Ectodermal cell (in vitro differentiated cells): Measurements from ENCODE around the gene FRMD5.
A peak's percentile ranks its signal among the peaks of the same experiment; 100 is the strongest.
"Not testable (repeated sequence)": the region's sequence is repeated elsewhere in the genome, so short reads cannot be mapped to it uniquely, and the experiment has no call there.

Experiments
- H3K27ac ChIP-seq: 2 replicates; pipeline ENCODE4 v1.7.0; 2013; ENCODE audit warnings: mild to moderate bottlenecking, low read depth, low read length; ENCODE audit not compliant: insufficient read depth, poor library complexity, severe bottlenecking
- H3K27me3 ChIP-seq: 2 replicates; pipeline ENCODE4 v1.7.0; 2013; ENCODE audit warnings: mild to moderate bottlenecking, low read length; ENCODE audit not compliant: insufficient read depth, control insufficient read depth, poor library complexity, severe bottlenecking
- H3K36me3 ChIP-seq: one replicate; pipeline ENCODE4 v1.7.0; 2013; ENCODE audit warnings: low read length; ENCODE audit not compliant: control insufficient read depth, insufficient read depth
- H3K4me1 ChIP-seq: one replicate; pipeline ENCODE4 v1.7.0; 2013; ENCODE audit warnings: low read length; ENCODE audit not compliant: control insufficient read depth, insufficient read depth
- H3K4me3 ChIP-seq: 2 replicates; pipeline ENCODE4 v1.7.0; 2013; ENCODE audit warnings: low read depth, low read length, control low read depth; ENCODE audit not compliant: insufficient read depth
- H3K9me3 ChIP-seq: 2 replicates; pipeline ENCODE4 v1.7.0; 2013; ENCODE audit warnings: mild to moderate bottlenecking, low read length, moderate library complexity; ENCODE audit not compliant: control insufficient read depth
- WGBS, 2 experiments: methylation state at CpG; one replicate each; pipeline ENCODE4 v1.1.7; 2013; ENCODE audit warnings: missing lambda C conversion rate in 2 of 2; 5-methylcytosine and 5-hydroxymethylcytosine counted together

Gene FRMD5

GRCh38 chr15:44038755-44039191 is 156.3 kb downstream of the FRMD5 start:
- H3K27ac ChIP-seq = peak overlapping the region; percentile 55
- WGBS, 2 experiments = 46 to 47% methylated on average over 8 of the region's 8 CpGs
- H3K27me3 ChIP-seq = no peaks in the 10 kb centered on the region
- no peaks in the 10 kb centered on the region for H3K36me3 ChIP-seq
- peak overlapping the region; percentile 16 for H3K4me3 ChIP-seq
- H3K4me1 ChIP-seq = peaks cover 11% of the 10 kb centered on the region
- no peaks in the 10 kb centered on the region for H3K9me3 ChIP-seq

DNA sequence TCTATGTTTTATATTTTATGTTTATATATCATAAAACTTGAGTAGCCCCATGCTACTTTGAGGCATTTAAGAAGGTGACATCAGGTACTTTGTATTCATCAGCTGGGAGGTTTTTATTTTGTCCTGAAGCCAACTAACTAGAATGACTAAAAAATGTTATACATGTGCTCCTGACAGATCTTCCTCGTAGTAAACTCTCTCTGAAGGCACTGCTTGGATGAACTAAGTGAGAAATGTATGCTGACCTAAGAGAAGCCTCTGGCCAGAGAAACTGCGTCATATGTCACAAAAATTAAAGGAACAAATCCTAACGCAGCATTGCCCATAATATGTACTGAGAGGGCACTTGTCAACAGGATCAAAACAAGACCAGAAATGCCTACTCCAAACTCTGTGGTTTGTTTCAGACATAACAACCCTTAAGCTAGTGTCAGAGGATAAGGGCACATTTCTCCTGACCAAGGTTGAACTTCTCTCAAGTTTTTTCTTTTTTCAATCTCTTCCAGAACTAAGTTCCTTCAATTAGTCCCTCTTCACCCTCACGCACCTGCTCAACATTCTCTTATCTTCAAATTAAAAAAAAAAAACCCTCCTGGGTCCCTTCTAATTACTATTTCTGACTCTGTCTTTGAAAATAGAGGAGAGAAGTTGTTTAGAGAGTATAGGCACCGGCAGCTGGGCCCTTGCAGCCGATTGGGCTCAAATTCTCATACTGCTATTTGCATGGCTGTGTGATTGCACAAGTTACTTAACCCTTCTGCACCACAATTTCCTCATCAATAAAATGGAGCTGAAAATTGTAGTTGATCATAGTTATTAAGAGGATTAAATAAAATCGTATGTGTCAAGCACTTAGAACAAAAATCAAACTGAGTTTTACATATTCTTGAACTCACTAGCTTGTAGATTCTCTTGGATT is 159.0 kb downstream of the FRMD5 start:
- Histone ChIP-seq H3K36me3 (no peaks in the 10 kb centered on the region), H3K27ac (no peak overlapping the region), H3K4me1 (peaks cover 11% of the 10 kb centered on the region), H3K27me3 (no peaks in the 10 kb centered on the region), H3K9me3 (no peaks in the 10 kb centered on the region), H3K4me3 (no peak overlapping the region)
- 95 to 97% methylated on average over 6 of the region's 7 CpGs for WGBS, 2 experiments

GRCh38 chr15:44034933-44035624 is 160.0 kb downstream of the FRMD5 start:
- Histone ChIP-seq H3K36me3 (no peaks in the 10 kb centered on the region), H3K9me3 (no peaks in the 10 kb centered on the region), H3K27me3 (no peaks in the 10 kb centered on the region), H3K4me3 (no peak overlapping the region), H3K4me1 (peaks cover 11% of the 10 kb centered on the region), H3K27ac (no peak overlapping the region)
- 88 to 89% methylated on average over 3 of the region's 3 CpGs for WGBS, 2 experiments

GRCh38 chr15:44034334-44034733 is 160.7 kb downstream of the FRMD5 start:
- H3K4me3 ChIP-seq = no peak overlapping the region
- H3K27ac ChIP-seq = no peak overlapping the region
- no peaks in the 10 kb centered on the region for H3K27me3 ChIP-seq
- peaks cover 7% of the 10 kb centered on the region for H3K4me1 ChIP-seq
- H3K36me3 ChIP-seq = no peaks in the 10 kb centered on the region
- 86 to 92% methylated on average over 2 of the region's 2 CpGs for WGBS, 2 experiments
- H3K9me3 ChIP-seq = no peaks in the 10 kb centered on the region

GRCh38 chr15:44033894-44034293 is 161.2 kb downstream of the FRMD5 start:
- 80% methylated on average over 1 of the region's 1 CpG; no CpG with 5 or more reads in 1 of the 2 experiments for WGBS, 2 experiments
- no peaks in the 10 kb centered on the region for H3K9me3 ChIP-seq
- H3K4me1 ChIP-seq = peaks cover 2% of the 10 kb centered on the region
- H3K4me3 ChIP-seq = no peak overlapping the region
- H3K27ac ChIP-seq = no peak overlapping the region
- no peaks in the 10 kb centered on the region for H3K36me3 ChIP-seq
- H3K27me3 ChIP-seq = no peaks in the 10 kb centered on the region

DNA sequence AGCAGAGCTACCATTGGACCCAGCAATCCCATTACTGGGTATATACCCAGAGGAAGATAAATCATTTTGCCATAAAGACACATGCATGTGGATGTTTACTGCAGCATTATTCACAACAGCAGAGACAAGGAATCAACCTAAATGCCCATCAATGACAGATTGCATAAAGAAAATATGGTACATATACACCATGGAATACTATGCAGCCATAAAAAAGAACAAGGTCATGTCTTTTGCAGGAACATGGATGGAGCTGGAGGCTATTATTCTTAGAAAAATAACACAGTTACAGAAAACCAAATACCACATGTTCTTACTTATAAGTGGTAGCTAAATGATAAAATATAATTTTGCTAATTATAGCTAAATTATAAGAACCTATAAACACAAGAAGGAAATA is 162.3 kb downstream of the FRMD5 start:
- not testable (repeated sequence) for H3K4me1 ChIP-seq

DNA sequence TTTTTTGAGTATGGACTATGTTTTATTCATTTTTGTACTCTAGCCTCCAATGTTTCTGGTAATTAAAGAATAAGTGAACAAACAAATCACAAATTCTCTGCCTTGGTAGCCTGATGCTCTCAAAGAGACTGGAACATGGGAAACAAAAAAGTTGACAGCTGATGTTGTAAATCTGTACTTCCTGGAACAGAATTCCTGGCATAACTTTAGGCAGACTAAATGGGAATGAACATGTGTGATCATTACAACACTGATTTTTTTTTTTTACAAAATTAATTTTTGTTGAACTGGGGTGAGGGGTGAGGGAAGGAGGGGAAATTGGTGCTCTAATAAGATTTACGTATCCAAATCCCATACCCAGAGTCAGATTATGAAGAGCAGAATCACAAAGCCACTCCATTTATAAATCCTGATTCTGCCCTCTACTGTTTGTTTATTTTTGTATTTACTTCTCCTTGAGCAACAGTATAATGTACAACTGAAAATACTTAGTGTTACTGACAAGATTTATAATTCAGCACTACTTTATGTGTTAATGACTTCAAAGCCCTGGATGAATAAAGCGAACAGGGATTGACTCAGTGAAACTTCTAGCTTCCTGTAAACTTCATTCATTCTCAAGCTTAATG is 165.0 kb downstream of the FRMD5 start:
- 88 to 95% methylated on average over 1 to 2 of the region's 2 CpGs for WGBS, 2 experiments
- H3K27ac ChIP-seq = no peak overlapping the region
- no peak overlapping the region for H3K4me3 ChIP-seq
- H3K36me3 ChIP-seq = no peaks in the 10 kb centered on the region
- H3K27me3 ChIP-seq = no peaks in the 10 kb centered on the region
- no peaks in the 10 kb centered on the region for H3K9me3 ChIP-seq
- no peaks in the 10 kb centered on the region for H3K4me1 ChIP-seq

More for the DNA sequence above, 162.3 kb downstream of the FRMD5 start:
- not testable (repeated sequence) for H3K27me3 ChIP-seq, H3K36me3 ChIP-seq, H3K27ac ChIP-seq, H3K9me3 ChIP-seq, H3K4me3 ChIP-seq

- no peaks in the 10 kb centered on the region for H3K36me3 ChIP-seq
- H3K9me3 ChIP-seq = no peaks in the 10 kb centered on the region
- no peaks in the 10 kb centered on the region for H3K4me1 ChIP-seq
- H3K27ac ChIP-seq = no peak overlapping the region
- no peak overlapping the region for H3K4me3 ChIP-seq
- H3K27me3 ChIP-seq = no peaks in the 10 kb centered on the region
- 85 to 88% methylated on average over 2 of the region's 2 CpGs for WGBS, 2 experiments
Measured at GRCh38 chr15:44029003-44029402, 166.1 kb downstream of the FRMD5 start.

- H3K36me3 ChIP-seq = no peaks in the 10 kb centered on the region
- WGBS, 2 experiments = 88 to 100% methylated on average over 1 of the region's 1 CpG
- no peaks in the 10 kb centered on the region for H3K9me3 ChIP-seq
- no peaks in the 10 kb centered on the region for H3K27me3 ChIP-seq
- H3K4me3 ChIP-seq = no peak overlapping the region
- H3K4me1 ChIP-seq = no peaks in the 10 kb centered on the region
- no peak overlapping the region for H3K27ac ChIP-seq
Measured at GRCh38 chr15:44028349-44028748, 166.7 kb downstream of the FRMD5 start.

- H3K27me3 ChIP-seq = no peaks in the 10 kb centered on the region
- H3K36me3 ChIP-seq = no peaks in the 10 kb centered on the region
- no peaks in the 10 kb centered on the region for H3K9me3 ChIP-seq
- no peaks in the 10 kb centered on the region for H3K4me1 ChIP-seq
- no peak overlapping the region for H3K4me3 ChIP-seq
- H3K27ac ChIP-seq = no peak overlapping the region
- no CpG with 5 or more reads among the region's 1 CpG for WGBS, 2 experiments
Measured at GRCh38 chr15:44024155-44024554, 170.9 kb downstream of the FRMD5 start.
